Activated CD4-positive, alpha-beta T cell treated with anti-CD3 and anti-CD28 coated beads, Interleukin-2, amount 50 U/mL, for 4 hours (primary cell): ENCODE results near the gene DNAH2.

Experiments used
- DNase-seq, 2 experiments: peaks; one replicate each; pipeline ENCODE4 v3.0.0-alpha.2; 2020

DNAH2 gene

DNA sequence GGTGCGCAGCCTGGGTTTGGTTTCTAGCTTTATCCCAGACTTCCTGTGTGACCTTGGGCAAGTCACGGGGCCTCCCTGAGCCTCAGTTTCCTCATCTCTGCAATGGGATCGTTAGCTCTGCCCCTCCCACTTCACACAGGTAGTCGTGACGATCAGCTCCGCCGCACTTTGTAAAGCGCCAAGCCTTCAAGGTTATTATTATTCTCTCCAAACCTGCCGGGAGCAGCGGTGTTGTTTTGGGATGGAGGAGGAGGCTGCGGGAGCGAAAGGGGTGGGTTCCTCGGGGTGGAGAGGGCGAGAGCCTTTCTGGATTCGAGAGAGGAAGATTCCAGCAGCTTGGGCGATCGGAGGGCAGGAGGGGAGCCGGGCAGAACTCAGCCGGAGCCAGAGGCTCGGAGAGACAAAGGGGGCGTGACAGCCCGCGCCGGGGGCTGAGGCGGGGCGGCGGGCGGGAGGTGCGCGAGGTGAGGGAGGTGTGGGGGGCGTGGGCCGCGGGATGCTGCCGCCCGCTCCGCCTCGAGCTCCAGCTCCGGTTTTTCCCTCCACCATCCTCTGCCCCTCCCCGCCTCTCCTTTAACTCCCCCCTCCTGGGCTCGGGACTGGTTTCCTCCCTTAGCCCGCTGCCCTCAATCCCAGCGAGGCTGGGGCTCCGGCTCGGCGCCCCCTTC, 12.8 kb upstream of the DNAH2 start, which contains the start of gene EFNB3:
Gene EFNB3, plus strand, starts transcription at position 602 of the 668 bp plus-strand sequence. CDS start 397 bp downstream, outside the sequence.
- no peak for DNase-seq

- DNase-seq, result no peak
Observed at GRCh38 chr17:7705269-7706255, 12.0 kb upstream of the DNAH2 start.

- DNase-seq, result no peak
Observed at GRCh38 chr17:7706631-7707354, 10.8 kb upstream of the DNAH2 start.

- no peak for DNase-seq
Observed at GRCh38 chr17:7707446-7707845, 10.1 kb upstream of the DNAH2 start.

GRCh38 chr17:7707858-7708750, 9.4 kb upstream of the DNAH2 start:
- no peak for DNase-seq

GRCh38 chr17:7709031-7709430, 8.5 kb upstream of the DNAH2 start:
- DNase-seq, result no peak

DNA sequence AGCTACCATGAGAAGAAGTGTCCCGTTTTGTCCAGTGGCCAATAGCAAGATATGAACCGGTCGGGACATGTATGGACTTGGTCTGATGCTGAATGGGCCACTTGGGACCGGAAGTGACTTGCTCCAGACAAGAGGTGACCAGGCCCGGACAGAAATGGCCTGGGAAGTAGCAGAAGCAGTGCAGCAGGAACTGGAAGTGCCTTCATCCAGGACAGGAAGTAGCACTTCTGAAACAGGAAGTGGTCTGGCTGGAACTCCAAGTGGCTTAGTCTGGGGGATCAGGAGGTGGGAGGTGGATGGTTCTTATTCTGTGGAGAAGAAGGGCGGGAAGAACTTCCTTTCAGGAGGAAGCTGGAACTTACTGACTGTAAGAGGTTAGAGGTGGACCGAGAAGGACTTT, 7.2 kb upstream of the DNAH2 start:
- no peak for DNase-seq

DNA sequence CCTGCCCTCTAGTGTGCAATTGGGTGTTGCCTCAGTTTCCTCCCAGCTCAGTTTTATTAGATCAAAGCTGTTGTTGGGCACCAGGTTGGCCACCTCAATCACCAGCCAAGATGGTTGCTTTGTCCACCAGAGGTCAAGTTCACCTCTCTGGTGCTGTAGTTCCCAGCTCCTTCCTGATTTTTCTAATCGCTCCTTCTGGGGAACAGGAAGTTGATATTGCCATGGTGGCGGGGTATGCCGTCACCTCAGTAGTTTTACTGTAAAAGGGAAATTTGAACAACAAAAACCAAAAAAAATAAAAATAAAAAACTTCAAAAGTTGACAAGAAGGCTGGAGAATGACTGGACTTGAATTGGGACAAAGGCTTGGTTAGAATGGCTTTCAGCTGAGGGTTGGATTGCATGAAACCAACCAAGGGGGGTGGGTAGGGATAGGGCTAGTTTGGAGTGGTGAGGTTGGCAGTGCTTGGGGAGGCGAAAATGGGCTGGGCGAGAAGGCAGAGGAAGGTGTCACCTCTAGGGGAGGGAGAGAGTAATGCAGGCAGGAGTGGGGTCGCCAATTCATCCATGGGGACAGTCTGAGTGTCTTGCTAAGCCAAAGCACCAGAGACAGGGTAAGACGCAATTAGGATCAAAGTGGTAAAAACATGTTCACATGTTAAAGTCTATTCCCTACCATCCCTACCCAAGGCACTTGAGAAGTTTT, 6.3 kb upstream of the DNAH2 start:
- no peak for DNase-seq

GRCh38 chr17:7712111-7712771, 5.3 kb upstream of the DNAH2 start:
- no peak for DNase-seq

- DNase-seq, result no peak
Observed at GRCh38 chr17:7713782-7714181, 3.8 kb upstream of the DNAH2 start.

DNA sequence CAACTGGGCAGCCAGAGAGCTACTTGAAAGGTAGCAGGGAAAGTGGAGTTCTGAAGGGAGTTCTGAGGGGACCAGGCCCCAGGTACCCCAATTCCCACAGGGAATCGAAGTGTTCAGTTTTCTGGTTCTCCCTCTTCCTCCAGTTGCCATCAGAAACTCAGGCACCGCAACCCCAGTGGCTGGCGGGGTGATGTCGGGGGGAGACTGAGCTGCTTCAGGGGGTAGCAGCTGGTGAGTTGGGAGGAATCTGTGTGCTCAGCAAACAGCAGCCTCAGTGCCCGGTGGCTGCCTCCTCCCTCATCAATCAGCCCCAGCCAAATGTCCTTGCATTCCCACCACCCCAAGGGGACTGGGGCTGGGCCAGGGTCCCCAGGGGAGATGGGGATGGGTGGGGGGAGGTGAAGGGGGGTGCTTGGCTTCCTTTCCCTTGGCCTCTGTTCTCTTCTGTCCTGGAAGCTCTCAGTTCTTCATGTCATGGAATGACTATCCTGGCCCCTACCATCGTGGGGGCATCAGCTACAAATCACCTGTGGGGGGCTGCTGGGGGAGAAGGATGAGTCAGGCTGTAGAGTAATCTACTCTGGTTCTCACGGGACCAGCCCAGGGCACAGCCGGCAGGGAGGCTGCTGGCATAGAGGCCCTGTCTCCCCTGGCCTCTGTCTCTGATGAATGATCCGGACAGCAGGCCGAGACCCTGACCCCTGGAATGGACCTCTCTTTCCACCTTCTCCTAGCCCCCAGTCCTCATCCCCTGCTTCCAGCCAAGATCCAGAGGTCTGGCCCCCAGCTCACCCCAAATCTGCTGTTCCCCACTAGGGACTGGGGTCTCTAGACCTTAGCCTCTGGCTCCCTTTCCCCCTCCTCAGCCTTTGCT, 2.6 kb upstream of the DNAH2 start:
- no peak for DNase-seq

- DNase-seq, result no peak
Observed at GRCh38 chr17:7715936-7716886, 1.3 kb upstream of the DNAH2 start.

DNA sequence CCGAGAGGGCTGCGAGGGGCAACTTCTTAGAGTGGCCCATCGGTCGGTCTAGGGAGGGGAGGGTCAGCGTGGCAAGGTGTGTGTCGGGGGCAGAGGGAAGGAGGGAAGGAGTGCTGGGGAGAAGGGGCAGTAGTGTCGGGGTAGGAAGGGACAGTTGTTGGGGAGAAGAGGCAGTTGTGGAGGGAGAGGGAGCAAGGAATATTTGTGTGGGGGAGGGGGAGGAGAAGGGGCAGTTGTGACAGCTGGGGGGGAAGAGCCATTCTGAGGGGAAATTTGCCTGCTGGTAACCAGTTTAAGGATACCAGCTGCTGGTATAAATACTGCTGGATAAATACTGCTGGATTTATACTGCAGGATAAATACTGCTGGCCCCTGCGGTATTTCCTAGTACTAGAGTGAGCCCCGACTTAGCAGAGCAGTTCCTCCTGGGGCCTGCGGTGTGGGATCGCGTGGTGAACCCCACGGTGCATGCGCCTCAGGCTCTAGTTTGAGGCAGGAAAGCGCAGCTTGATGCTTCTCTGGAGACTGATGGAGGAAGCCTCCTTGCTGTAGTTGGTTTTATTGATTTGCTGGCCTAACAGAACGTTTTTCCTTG, 309 bp downstream of the DNAH2 start:
- no peak for DNase-seq

DNA sequence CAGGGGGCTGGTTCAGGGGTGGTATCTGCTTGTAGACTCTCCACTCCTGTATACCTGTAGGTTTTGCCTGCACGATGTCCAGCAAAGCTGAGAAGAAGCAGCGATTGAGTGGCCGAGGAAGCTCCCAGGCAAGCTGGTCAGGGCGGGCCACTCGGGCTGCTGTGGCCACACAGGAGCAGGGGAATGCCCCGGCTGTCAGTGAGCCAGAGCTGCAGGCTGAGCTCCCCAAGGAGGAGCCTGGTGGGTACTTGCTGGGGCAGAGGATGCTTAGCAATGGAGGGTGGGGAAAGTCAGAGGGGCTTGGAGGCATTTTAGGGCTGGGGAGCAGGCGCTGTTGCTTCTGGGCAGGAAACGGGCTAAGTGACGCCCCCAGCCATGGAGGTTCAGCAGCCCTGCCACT, 2.1 kb downstream of the DNAH2 start:
- DNase-seq, result no peak

DNA sequence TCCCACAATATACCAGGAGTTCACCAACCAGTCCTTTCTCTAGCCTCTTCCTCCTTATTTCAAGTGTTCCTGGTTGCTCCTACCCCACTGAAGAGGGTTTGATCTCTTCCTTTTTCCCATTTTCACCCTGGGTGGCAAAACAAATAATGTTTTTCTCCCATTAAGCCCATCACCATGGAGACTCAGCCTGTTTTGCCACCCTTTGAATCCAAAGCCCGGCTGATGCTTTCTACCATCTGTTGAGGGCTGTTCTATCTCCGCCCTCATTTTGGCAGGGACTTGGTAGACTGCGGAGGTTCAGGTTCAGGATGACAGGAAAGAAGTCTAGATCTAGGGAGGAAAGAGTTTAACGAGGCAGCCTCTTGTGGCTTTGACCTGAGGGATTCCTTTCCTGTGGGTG, 2.6 kb downstream of the DNAH2 start:
- DNase-seq, result no peak

GRCh38 chr17:7721612-7722011, 4.1 kb downstream of the DNAH2 start:
- no peak for DNase-seq

GRCh38 chr17:7727886-7728285, 10.3 kb downstream of the DNAH2 start:
- DNase-seq, result no peak

DNA sequence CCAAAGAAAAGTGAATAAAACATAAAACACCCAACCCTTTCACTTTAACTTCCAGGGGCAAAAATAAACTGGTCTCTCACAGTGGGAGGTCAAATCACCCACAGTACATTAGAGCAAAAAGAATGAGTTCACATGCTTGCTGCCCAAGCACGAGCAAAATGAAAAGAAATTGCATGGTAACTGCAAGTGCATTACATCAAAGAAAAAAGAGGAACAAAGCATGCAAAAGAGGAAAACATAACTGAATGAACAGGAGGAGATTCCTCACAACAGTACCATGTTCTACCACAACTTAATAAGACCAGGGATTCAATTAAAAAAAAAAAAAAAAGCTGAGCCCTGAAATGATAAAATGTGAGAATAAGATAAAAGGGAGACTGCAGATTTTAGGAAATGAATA, 12.3 kb downstream of the DNAH2 start:
- no peak for DNase-seq
